Neural crest cell (in vitro differentiated cells): ENCODE measurements around the gene RAP1B. TPM values are rescaled to one million over a fixed set of nuclear protein-coding genes. Genes with fewer than 3 reads are reported as not detected.

Experiments
- DNase-seq: peaks from one replicate; pipeline ENCODE4 v3.0.0; 2021; ENCODE audit warnings: low read depth, mixed read lengths, low spot score
- H3K27ac Mint-ChIP-seq: one replicate; pipeline ENCODE4 v1.8.0; 2021; ENCODE audit warnings: mild to moderate bottlenecking, mixed read lengths; ENCODE audit not compliant: unreplicated experiment
- H3K27me3 Mint-ChIP-seq: 2 replicates; pipeline ENCODE4 v1.8.0; 2021; ENCODE audit warnings: low read depth, mild to moderate bottlenecking, mixed read lengths
- H3K36me3 Mint-ChIP-seq: 2 replicates; pipeline ENCODE4 v1.8.0; 2021; ENCODE audit warnings: low read depth, mild to moderate bottlenecking, mixed read lengths
- H3K4me1 Mint-ChIP-seq: 2 replicates; pipeline ENCODE4 v1.8.0; 2021; ENCODE audit warnings: mixed read lengths
- H3K4me3 Mint-ChIP-seq: one replicate; pipeline ENCODE4 v1.8.0; 2021; ENCODE audit warnings: mild to moderate bottlenecking, mixed read lengths
- H3K9me3 Mint-ChIP-seq: 2 replicates; pipeline ENCODE4 v1.8.0; 2021; ENCODE audit warnings: mixed read lengths
- CTCF ChIP-seq: fragments of 200-600 bp; sonication (generic); conservative IDR thresholded peaks from 2 replicates; pipeline ENCODE4 v1.5.0; 2021; ENCODE audit warnings: antibody characterized with exemption, mild to moderate bottlenecking
- total RNA-seq: library from RNA; stranded (reverse); gene quantifications from 2 replicates; pipeline ENCODE4 v1.2.1, GENCODE V29; 2021

Gene RAP1B
- total RNA-seq, 1 donor from 2014 or later = 83.6 TPM

GRCh38 chr12:68572661-68573060 lies 38.0 kb upstream of the RAP1B start:
- Mint-ChIP-seq H3K4me3 (no peak overlapping the region), H3K36me3 (no peaks in the 10 kb centered on the region), H3K9me3 (peaks cover 6% of the 10 kb centered on the region), H3K27ac (no peak overlapping the region), H3K4me1 (no peaks in the 10 kb centered on the region), H3K27me3 (no peaks in the 10 kb centered on the region)
- no peak for TF ChIP-seq CTCF
- DNase-seq = no peak

- H3K27me3 Mint-ChIP-seq = no peaks in the 10 kb centered on the region
- H3K4me1 Mint-ChIP-seq = no peaks in the 10 kb centered on the region
- TF ChIP-seq CTCF = no peak
- no peak overlapping the region for H3K27ac Mint-ChIP-seq
- no peak for DNase-seq
- no peaks in the 10 kb centered on the region for H3K36me3 Mint-ChIP-seq
- H3K4me3 Mint-ChIP-seq = no peak overlapping the region
- peaks cover 6% of the 10 kb centered on the region for H3K9me3 Mint-ChIP-seq
Observed at GRCh38 chr12:68573406-68573805, 37.3 kb upstream of the RAP1B start.

GRCh38 chr12:68577949-68578348 lies 32.8 kb upstream of the RAP1B start:
- no peaks in the 10 kb centered on the region for H3K9me3 Mint-ChIP-seq
- no peak overlapping the region for H3K27ac Mint-ChIP-seq
- no peaks in the 10 kb centered on the region for H3K27me3 Mint-ChIP-seq
- DNase-seq = no peak
- H3K4me3 Mint-ChIP-seq = no peak overlapping the region
- TF ChIP-seq CTCF = no peak
- H3K36me3 Mint-ChIP-seq = no peaks in the 10 kb centered on the region
- no peaks in the 10 kb centered on the region for H3K4me1 Mint-ChIP-seq

GRCh38 chr12:68578765-68579164 lies 31.9 kb upstream of the RAP1B start:
- no peak overlapping the region for H3K27ac Mint-ChIP-seq
- H3K27me3 Mint-ChIP-seq = no peaks in the 10 kb centered on the region
- no peaks in the 10 kb centered on the region for H3K36me3 Mint-ChIP-seq
- H3K4me3 Mint-ChIP-seq = no peak overlapping the region
- DNase-seq = no peak
- H3K4me1 Mint-ChIP-seq = no peaks in the 10 kb centered on the region
- TF ChIP-seq CTCF = no peak
- no peaks in the 10 kb centered on the region for H3K9me3 Mint-ChIP-seq

- no peak overlapping the region for H3K27ac Mint-ChIP-seq
- TF ChIP-seq CTCF = no peak
- no peaks in the 10 kb centered on the region for H3K9me3 Mint-ChIP-seq
- H3K4me3 Mint-ChIP-seq = no peak overlapping the region
- DNase-seq = no peak
- no peaks in the 10 kb centered on the region for H3K27me3 Mint-ChIP-seq
- H3K36me3 Mint-ChIP-seq = no peaks in the 10 kb centered on the region
- no peaks in the 10 kb centered on the region for H3K4me1 Mint-ChIP-seq
Observed at GRCh38 chr12:68579254-68579653, 31.4 kb upstream of the RAP1B start.

GRCh38 chr12:68580911-68581310 lies 29.8 kb upstream of the RAP1B start:
- no peaks in the 10 kb centered on the region for H3K36me3 Mint-ChIP-seq
- H3K9me3 Mint-ChIP-seq = no peaks in the 10 kb centered on the region
- TF ChIP-seq CTCF = no peak
- no peak for DNase-seq
- no peaks in the 10 kb centered on the region for H3K4me1 Mint-ChIP-seq
- H3K27ac Mint-ChIP-seq = no peak overlapping the region
- H3K4me3 Mint-ChIP-seq = no peak overlapping the region
- H3K27me3 Mint-ChIP-seq = no peaks in the 10 kb centered on the region
